Esophagus (tissue), 2 donors: ENCODE measurements around the gene PNLIPRP2. TPM values are rescaled to one million over a fixed set of nuclear protein-coding genes. Genes with fewer than 3 reads are reported as not detected.

ENCODE experiments used
- H3K27ac ChIP-seq, 2 donors: one replicate each; pipeline ENCODE4 v1.5.1; 2013; ENCODE audit warnings: low read depth in 2 of 2, mild to moderate bottlenecking in 2 of 2, inconsistent platforms in 1 of 2, low read length in 1 of 2, moderate library complexity in 1 of 2
- H3K27me3 ChIP-seq, 2 donors: one replicate each; pipeline ENCODE4 v1.6.1; 2013; ENCODE audit warnings: low read length in 2 of 2, control low read depth in 1 of 2, mild to moderate bottlenecking in 1 of 2; ENCODE audit not compliant: insufficient read depth in 2 of 2, control insufficient read depth in 1 of 2
- H3K36me3 ChIP-seq, 2 donors: one replicate each; pipeline ENCODE4 v1.6.1; 2013; ENCODE audit warnings: low read length in 1 of 2; ENCODE audit not compliant: control insufficient read depth in 2 of 2, insufficient read depth in 2 of 2
- H3K4me1 ChIP-seq, 2 donors: one replicate each; pipeline ENCODE4 v1.6.1; 2013; ENCODE audit warnings: low read length in 1 of 2; ENCODE audit not compliant: control insufficient read depth in 2 of 2, insufficient read depth in 2 of 2
- H3K4me3 ChIP-seq, 2 donors: one replicate each; pipeline ENCODE4 v1.5.1; 2013; ENCODE audit warnings: low read length in 2 of 2, mild to moderate bottlenecking in 2 of 2, low read depth in 1 of 2, moderate library complexity in 1 of 2
- H3K9me3 ChIP-seq, 2 donors: one replicate each; pipeline ENCODE4 v1.6.1; 2013; ENCODE audit warnings: mild to moderate bottlenecking in 2 of 2, low read depth in 1 of 2, low read length in 1 of 2, moderate library complexity in 1 of 2; ENCODE audit not compliant: control insufficient read depth in 2 of 2, insufficient read depth in 1 of 2
- WGBS, 2 donors: extraction: QIAGEN DNeasy Blood & Tissue Kit; methylation state at CpG; one replicate each; pipeline ENCODE4 v1.1.7; 2013; 5-methylcytosine and 5-hydroxymethylcytosine counted together
- polyA plus RNA-seq, 2 donors: library from polyadenylated mRNA; stranded (reverse); fragments of 200-250 nt; gene quantifications; one replicate each; pipeline ENCODE4 v1.2.3, GENCODE V29; 2013
- donor health status: healthy with polysubstance abuse.
- donor health status: Bipolar disorder and iron deficiency.

Gene PNLIPRP2
- polyA plus RNA-seq, 2 donors = 0.05 to 0.14 TPM

- no peak overlapping the region for H3K4me3 ChIP-seq
- WGBS, 2 donors = 54 to 60% methylated on average over 14 of the region's 14 CpGs
- no peaks in the 10 kb centered on the region for H3K27me3 ChIP-seq
- no peak overlapping the region for H3K27ac ChIP-seq
- no peaks in the 10 kb centered on the region for H3K9me3 ChIP-seq
- peaks cover 0 to 3% of the 10 kb centered on the region in 2 donors for H3K4me1 ChIP-seq
- H3K36me3 ChIP-seq = no peaks in the 10 kb centered on the region
Observed at GRCh38 chr10:116694243-116694926, 73.6 kb downstream of the PNLIPRP2 start.

Other genes starting within 250 kb of the PNLIPRP2 start
- gene PNLIPRP3, start 193.1 kb upstream of the PNLIPRP2 start, polyA plus RNA-seq = 1 to 10 TPM; 2.6 to 7.9 TPM
- gene PNLIP, start 75.0 kb upstream of the PNLIPRP2 start, polyA plus RNA-seq = under 1 TPM; 0.14 to 0.37 TPM
- under 1 TPM; 0.15 to 0.29 TPM for gene PNLIPRP1, start 30.0 kb upstream of the PNLIPRP2 start, polyA plus RNA-seq
- gene HSPA12A, start 121.6 kb downstream of the PNLIPRP2 start, polyA plus RNA-seq = 1 to 10 TPM; 1.7 TPM
- under 1 TPM; 0.04 to 0.07 TPM for gene ENO4, start 228.5 kb downstream of the PNLIPRP2 start, polyA plus RNA-seq